Osteoblast (primary cell): ENCODE results near the gene NFIA. TPM values are rescaled to one million over a fixed set of nuclear protein-coding genes. Genes with fewer than 3 reads are reported as not detected.

Experiments
- DNase-seq: peaks from one replicate; pipeline ENCODE4 v3.0.0; 2011; ENCODE audit warnings: low spot score, mixed read lengths; ENCODE audit not compliant: insufficient read length; ENCODE audit errors: missing footprints
- H2AFZ ChIP-seq: 2 replicates; pipeline ENCODE4 v1.6.0; 2011; ENCODE audit warnings: mild to moderate bottlenecking, low read length
- H3K27ac ChIP-seq: 2 replicates; pipeline ENCODE4 v1.5.1; 2011; ENCODE audit warnings: mild to moderate bottlenecking, low read depth, low read length, moderate library complexity
- H3K27me3 ChIP-seq: 2 replicates; pipeline ENCODE4 v1.6.0; 2012; ENCODE audit warnings: mild to moderate bottlenecking, control low read depth, inconsistent platforms, low read length, moderate library complexity; ENCODE audit not compliant: insufficient read depth
- H3K36me3 ChIP-seq: 2 replicates; pipeline ENCODE4 v1.5.1; 2011; ENCODE audit warnings: mild to moderate bottlenecking, low read length, control low read depth, moderate library complexity; ENCODE audit not compliant: insufficient read depth
- H3K4me1 ChIP-seq: 2 replicates; pipeline ENCODE4 v1.5.1; 2011; ENCODE audit warnings: mild to moderate bottlenecking, low read length, control low read depth, moderate library complexity; ENCODE audit not compliant: insufficient read depth
- H3K4me2 ChIP-seq: 2 replicates; pipeline ENCODE4 v1.6.0; 2011; ENCODE audit warnings: mild to moderate bottlenecking, low read length; ENCODE audit not compliant: insufficient read depth
- H3K4me3 ChIP-seq: fragments of 200-600 bp; sonication (generic); 3 replicates; pipeline ENCODE4 v1.5.1; 2012; ENCODE audit warnings: mild to moderate bottlenecking, low read length, inconsistent platforms; ENCODE audit not compliant: insufficient read depth
- H3K79me2 ChIP-seq: 2 replicates; pipeline ENCODE4 v1.6.0; 2012; ENCODE audit warnings: mild to moderate bottlenecking, low read length, control low read depth, inconsistent platforms; ENCODE audit not compliant: insufficient read depth
- H3K9me3 ChIP-seq: 2 replicates; pipeline ENCODE4 v1.5.1; 2011; ENCODE audit warnings: low read depth, low read length, control low read depth
- H4K20me1 ChIP-seq: 2 replicates; pipeline ENCODE4 v1.6.0; 2012; ENCODE audit warnings: mild to moderate bottlenecking, low read length, control low read depth; ENCODE audit not compliant: insufficient read depth
- CTCF ChIP-seq: IDR thresholded peaks from 2 replicates; pipeline ENCODE4 v1.5.1; 2011; ENCODE audit warnings: mild to moderate bottlenecking, low read depth, low read length, moderate library complexity; ENCODE audit errors: extremely low read depth
- total RNA-seq: library from RNA; depleted of rRNA; stranded (reverse); fragments of >200 nt; gene quantifications from 2 replicates; pipeline ENCODE4 v1.2.3, GENCODE V29; 2012

Gene NFIA
- total RNA-seq, 1 donor: 7.2 TPM

GRCh38 chr1:61374156-61374555 is 291.8 kb downstream of the NFIA start:
- DNase-seq: no peak
- Histone ChIP-seq H3K9me3 (no peaks in the 10 kb centered on the region), H3K4me2 (no peak overlapping the region), H3K27me3 (no peaks in the 10 kb centered on the region), H2AFZ (no peak overlapping the region), H3K4me3 (no peak overlapping the region), H3K27ac (no peak overlapping the region), H3K4me1 (no peaks in the 10 kb centered on the region), H3K36me3 (no peaks in the 10 kb centered on the region), H4K20me1 (no peaks in the 10 kb centered on the region), H3K79me2 (no peaks in the 10 kb centered on the region)
- no peak for TF ChIP-seq CTCF

GRCh38 chr1:61375082-61375880 is 292.9 kb downstream of the NFIA start:
- H4K20me1 ChIP-seq: no peaks in the 10 kb centered on the region

GRCh38 chr1:61376151-61376550 is 293.8 kb downstream of the NFIA start:
- Histone ChIP-seq H3K27me3 (no peaks in the 10 kb centered on the region), H3K36me3 (no peaks in the 10 kb centered on the region), H4K20me1 (no peaks in the 10 kb centered on the region), H3K4me1 (no peaks in the 10 kb centered on the region), H3K27ac (no peak overlapping the region), H3K4me3 (no peak overlapping the region), H3K4me2 (no peak overlapping the region), H3K9me3 (no peaks in the 10 kb centered on the region), H3K79me2 (no peaks in the 10 kb centered on the region), H2AFZ (no peak overlapping the region)
- no peak for DNase-seq
- TF ChIP-seq CTCF: no peak

More at GRCh38 chr1:61375082-61375880, 292.9 kb downstream of the NFIA start:
- H2AFZ ChIP-seq: no peak overlapping the region
- H3K4me1 ChIP-seq: no peaks in the 10 kb centered on the region
- H3K4me3 ChIP-seq: no peak overlapping the region
- no peak for TF ChIP-seq CTCF
- no peaks in the 10 kb centered on the region for H3K27me3 ChIP-seq
- H3K79me2 ChIP-seq: no peaks in the 10 kb centered on the region
- H3K27ac ChIP-seq: no peak overlapping the region
- H3K4me2 ChIP-seq: no peak overlapping the region
- no peaks in the 10 kb centered on the region for H3K9me3 ChIP-seq
- no peaks in the 10 kb centered on the region for H3K36me3 ChIP-seq
- no peak for DNase-seq

GRCh38 chr1:61377242-61377958 is 295.0 kb downstream of the NFIA start:
- Histone ChIP-seq H4K20me1 (no peaks in the 10 kb centered on the region), H3K4me3 (no peak overlapping the region), H3K27me3 (no peaks in the 10 kb centered on the region), H2AFZ (no peak overlapping the region), H3K79me2 (no peaks in the 10 kb centered on the region), H3K4me1 (no peaks in the 10 kb centered on the region), H3K36me3 (no peaks in the 10 kb centered on the region), H3K9me3 (no peaks in the 10 kb centered on the region), H3K27ac (no peak overlapping the region), H3K4me2 (no peak overlapping the region)
- DNase-seq: no peak
- no peak for TF ChIP-seq CTCF
